Panc1 (cell line): Measurements from ENCODE around the gene ITGA8. TPM values are rescaled to one million over a fixed set of nuclear protein-coding genes. Genes with fewer than 3 reads are reported as not detected.

Experiments
- ATAC-seq: fragments of 200-7000 bp; cut with Tn5 transposase; 2 replicates; pipeline ENCODE4 v1.9.1; 2020; ENCODE audit warnings: mild to moderate bottlenecking, moderate library complexity
- BruUV-seq: library from RNA; stranded (reverse); fragments of 400-500 nt; replicated peaks from 2 replicates; lab custom pipeline; 2021; lab: Mats Ljungman, UMichigan
- CTCF ChIA-PET: fragments of 300-600 bp; sonication (Branson Sonifier 250); formaldehyde crosslinking; loops from one replicate; lab custom pipeline; 2022; ENCODE audit warnings: antibody characterized with exemption; lab: Charles Lee
- POLR2A ChIA-PET: fragments of 300-600 bp; sonication (Branson Sonifier 250); formaldehyde crosslinking; loops from one replicate; lab custom pipeline; 2022; ENCODE audit warnings: antibody characterized with exemption; lab: Charles Lee
- DNase-seq: peaks from one replicate; pipeline ENCODE4 v3.0.0-alpha.2; 2010; ENCODE audit warnings: low read depth, low spot score
- H3K27ac ChIP-seq: 2 replicates; pipeline ENCODE4 v1.5.1; 2011; ENCODE audit warnings: mild to moderate bottlenecking, low read length, inconsistent platforms
- H3K27me3 ChIP-seq: fragments of 200-500 bp; sonication (Bioruptor generic); 2 replicates; pipeline ENCODE4 v1.6.0; 2014; ENCODE audit warnings: low read length, inconsistent platforms; ENCODE audit not compliant: control insufficient read depth, insufficient read depth
- H3K36me3 ChIP-seq: fragments of 200-500 bp; sonication (Bioruptor generic); 2 replicates; pipeline ENCODE4 v1.5.1; 2014; ENCODE audit warnings: inconsistent platforms, mild to moderate bottlenecking, low read length, moderate library complexity; ENCODE audit not compliant: control insufficient read depth, insufficient read depth
- H3K4me1 ChIP-seq: 2 replicates; pipeline ENCODE4 v1.5.1; 2011; ENCODE audit warnings: inconsistent platforms, mild to moderate bottlenecking, low read length, moderate library complexity; ENCODE audit not compliant: control insufficient read depth, insufficient read depth
- H3K4me3 ChIP-seq, 2 experiments: 2 replicates each; pipeline ENCODE4 v1.5.1; 2011 to 2012; ENCODE audit warnings: low read depth in 2 of 2, low read length in 2 of 2, mild to moderate bottlenecking in 2 of 2, inconsistent platforms in 1 of 2, moderate library complexity in 1 of 2
- H3K9me3 ChIP-seq: fragments of 200-500 bp; sonication (Bioruptor generic); 2 replicates; pipeline ENCODE4 v1.5.1; 2014; ENCODE audit warnings: low read depth, mild to moderate bottlenecking, inconsistent platforms, low read length, moderate library complexity; ENCODE audit not compliant: control insufficient read depth, insufficient read depth
- CTCF ChIP-seq: fragments of 450-650 bp; IDR thresholded peaks from 2 replicates; pipeline ENCODE4 v1.5.1; 2017; ENCODE audit warnings: mild to moderate bottlenecking
- POLR2AphosphoS5 ChIP-seq: IDR thresholded peaks from 2 replicates; pipeline ENCODE4 v1.6.1; 2012; ENCODE audit warnings: mild to moderate bottlenecking, low read depth, low read length, moderate library complexity
- SIN3A ChIP-seq: IDR thresholded peaks from 2 replicates; pipeline ENCODE4 v1.6.1; 2012; ENCODE audit warnings: low read depth, mild to moderate bottlenecking, low read length, moderate library complexity, borderline replicate concordance; ENCODE audit not compliant: insufficient read depth
- TCF7L2 ChIP-seq: IDR thresholded peaks from 2 replicates; pipeline ENCODE4 v1.6.1; 2011; ENCODE audit warnings: mild to moderate bottlenecking, low read depth, low read length, inconsistent platforms
- in situ Hi-C: cut with HindIII; loops from 2 replicates; pipeline ENCODE4 v1.10.0; 2016; ENCODE audit warnings: low sequenced_read_pairs, low pct_unique_long_range_greater_than_20kb
- intact Hi-C: fragments of 100-400 bp; cut with micrococcal nuclease; formaldehyde crosslinking; loops from one replicate; pipeline ENCODE4 v1.10.0; 2022; ENCODE audit not compliant: unreplicated experiment
- total RNA-seq: library from RNA; stranded (reverse); gene quantifications from one replicate; pipeline ENCODE4 v1.2.1, GENCODE V29; 2021; ENCODE audit not compliant: unreplicated experiment
- TF ChIP-seq, protein P1 (sequence below), 2 experiments: IDR thresholded peaks; 2 replicates each; pipeline ENCODE4 v1.6.1; 2011 to 2012; ENCODE audit warnings: low read depth in 2 of 2, control low read depth in 1 of 2, low read length in 1 of 2, mild to moderate bottlenecking in 1 of 2, moderate library complexity in 1 of 2; ENCODE audit not compliant: insufficient read depth in 1 of 2

The ITGA8 gene
- total RNA-seq, 1 experiment from 2014 or later, result 0.18 TPM

DNA sequence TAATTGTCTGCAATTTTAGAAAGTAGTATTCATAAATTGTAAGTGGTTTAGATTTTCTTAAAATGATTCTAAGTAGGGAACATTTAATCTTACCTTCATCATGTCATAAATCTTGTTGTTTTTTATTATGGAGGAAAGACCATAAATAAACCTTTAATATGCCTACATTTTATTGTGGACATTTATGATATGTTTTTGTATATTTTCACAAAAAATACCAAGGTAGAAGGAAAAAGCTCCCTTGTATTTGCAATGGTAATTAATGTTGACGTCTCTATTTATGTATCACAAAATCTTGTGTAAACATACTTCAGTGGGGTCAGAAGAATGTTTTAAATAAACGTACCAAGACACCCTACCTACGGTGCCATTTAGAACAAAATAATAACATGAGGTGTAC lies 193.0 kb downstream of the ITGA8 start:
- H3K9me3 ChIP-seq, result no peaks in the 10 kb centered on the region
- TF ChIP-seq SIN3A, result no peak
- no peak for TF ChIP-seq CTCF
- TF ChIP-seq POLR2AphosphoS5, result no peak
- TF ChIP-seq, protein P1, sequence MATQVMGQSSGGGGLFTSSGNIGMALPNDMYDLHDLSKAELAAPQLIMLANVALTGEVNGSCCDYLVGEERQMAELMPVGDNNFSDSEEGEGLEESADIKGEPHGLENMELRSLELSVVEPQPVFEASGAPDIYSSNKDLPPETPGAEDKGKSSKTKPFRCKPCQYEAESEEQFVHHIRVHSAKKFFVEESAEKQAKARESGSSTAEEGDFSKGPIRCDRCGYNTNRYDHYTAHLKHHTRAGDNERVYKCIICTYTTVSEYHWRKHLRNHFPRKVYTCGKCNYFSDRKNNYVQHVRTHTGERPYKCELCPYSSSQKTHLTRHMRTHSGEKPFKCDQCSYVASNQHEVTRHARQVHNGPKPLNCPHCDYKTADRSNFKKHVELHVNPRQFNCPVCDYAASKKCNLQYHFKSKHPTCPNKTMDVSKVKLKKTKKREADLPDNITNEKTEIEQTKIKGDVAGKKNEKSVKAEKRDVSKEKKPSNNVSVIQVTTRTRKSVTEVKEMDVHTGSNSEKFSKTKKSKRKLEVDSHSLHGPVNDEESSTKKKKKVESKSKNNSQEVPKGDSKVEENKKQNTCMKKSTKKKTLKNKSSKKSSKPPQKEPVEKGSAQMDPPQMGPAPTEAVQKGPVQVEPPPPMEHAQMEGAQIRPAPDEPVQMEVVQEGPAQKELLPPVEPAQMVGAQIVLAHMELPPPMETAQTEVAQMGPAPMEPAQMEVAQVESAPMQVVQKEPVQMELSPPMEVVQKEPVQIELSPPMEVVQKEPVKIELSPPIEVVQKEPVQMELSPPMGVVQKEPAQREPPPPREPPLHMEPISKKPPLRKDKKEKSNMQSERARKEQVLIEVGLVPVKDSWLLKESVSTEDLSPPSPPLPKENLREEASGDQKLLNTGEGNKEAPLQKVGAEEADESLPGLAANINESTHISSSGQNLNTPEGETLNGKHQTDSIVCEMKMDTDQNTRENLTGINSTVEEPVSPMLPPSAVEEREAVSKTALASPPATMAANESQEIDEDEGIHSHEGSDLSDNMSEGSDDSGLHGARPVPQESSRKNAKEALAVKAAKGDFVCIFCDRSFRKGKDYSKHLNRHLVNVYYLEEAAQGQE (IDR thresholded peaks at IDR 0.05; ENCODE audit: insufficient read depth in 1 of 2, low read depth in 2 of 2, low read length in 1 of 2), result no peak
- TF ChIP-seq TCF7L2, result no peak
- no peaks in the 10 kb centered on the region for H3K4me1 ChIP-seq
- intact Hi-C loops, result no loop called here
- DNase-seq (no peak), ATAC-seq (no peak)
- no peaks in the 10 kb centered on the region for H3K36me3 ChIP-seq
- POLR2A ChIA-PET, result no interaction called here
- no peak overlapping the region for H3K27ac ChIP-seq
- in situ Hi-C loops, result no loop called here
- no peak overlapping the region for H3K4me3 ChIP-seq
- no peaks in the 10 kb centered on the region; the same call in 1 of the 2 replicates for H3K27me3 ChIP-seq
- CTCF ChIA-PET, result no interaction called here
- no TSS peak for BruUV-seq

DNA sequence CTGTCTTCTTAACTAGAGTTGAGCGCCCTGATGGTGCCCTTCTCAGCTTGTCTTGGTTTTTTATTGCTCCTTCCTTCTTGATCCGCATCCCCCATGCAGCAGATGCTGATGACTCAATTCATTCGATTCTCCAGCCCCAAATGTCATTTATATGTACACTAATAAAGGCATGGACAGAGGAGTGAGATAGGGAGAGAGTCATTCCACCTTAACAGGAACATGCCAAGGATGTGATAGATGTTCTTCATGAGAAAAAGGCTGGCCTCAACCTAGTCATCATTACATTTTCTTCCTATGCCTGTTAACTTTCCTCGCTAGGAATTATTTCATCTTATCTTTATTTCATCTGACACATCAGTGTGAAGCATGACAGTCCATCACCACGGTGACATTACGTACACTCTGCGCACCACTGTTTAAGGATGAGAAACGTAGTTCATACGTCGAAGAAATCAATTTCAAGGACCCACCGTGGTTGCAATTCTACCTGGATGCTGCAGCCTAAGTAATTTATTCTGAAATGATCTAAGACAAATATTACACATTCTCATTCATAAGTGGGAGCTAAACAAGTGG lies 198.3 kb downstream of the ITGA8 start:
- intact Hi-C loops, result no loop called here
- Histone ChIP-seq H3K27me3 (peaks cover 2% of the 10 kb centered on the region; the same call in 1 of the 2 replicates), H3K4me3 (no peak overlapping the region), H3K27ac (no peak overlapping the region), H3K36me3 (no peaks in the 10 kb centered on the region), H3K9me3 (no peaks in the 10 kb centered on the region), H3K4me1 (no peaks in the 10 kb centered on the region)
- TF ChIP-seq, protein P1 (IDR thresholded peaks at IDR 0.05; ENCODE audit: insufficient read depth in 1 of 2, low read depth in 2 of 2, low read length in 1 of 2), result no peak
- TF ChIP-seq CTCF (no peak), SIN3A (no peak), POLR2AphosphoS5 (no peak)
- in situ Hi-C loops, result no loop called here
- no TSS peak for BruUV-seq
- CTCF ChIA-PET, result no interaction called here
- ATAC-seq (no peak), DNase-seq (no peak)
- POLR2A ChIA-PET, result no interaction called here
